ENCODE results near the gene WAPL. TPM values are rescaled to one million over a fixed set of nuclear protein-coding genes. Genes with fewer than 3 reads are reported as not detected.

Gene WAPL
- total RNA-seq, 6 experiments from 2014 or later, result 13.4 to 21.3 (median 18.8) TPM

- Histone ChIP-seq H3K9me3 (no peaks in the 10 kb centered on the region), H3K27ac (peak overlapping the region in 1 of 3 donors; percentile 17), H3K4me3 (no peak overlapping the region), H3K27me3 (no peaks in the 10 kb centered on the region), H3K4me1 (peaks cover 0 to 51% (median 15%) of the 10 kb centered on the region in 4 donors), H3K36me3 (peaks cover 0 to 32% (median 10%) of the 10 kb centered on the region in 4 donors)
- WGBS (ENCODE audit: insufficient coverage, low coverage, low lambda C conversion rate, missing lambda C conversion rate), result 86% methylated on average over 1 of the region's 1 CpG
- TF ChIP-seq CTCF (IDR thresholded peaks at IDR 0.05), result no peak
- no peak for TF ChIP-seq POLR2A (IDR thresholded peaks at IDR 0.05)
- intact Hi-C loops (cut with DNase I), result no loop called here
- ATAC-seq (no peak), DNase-seq (no peak)
Observed at GRCh38 chr10:86498598-86498997, 23.0 kb downstream of the WAPL start.

GRCh38 chr10:86497621-86498020 lies 24.0 kb downstream of the WAPL start:
- H3K4me1 ChIP-seq, result peaks cover 0 to 51% (median 15%) of the 10 kb centered on the region in 4 donors
- DNase-seq, result no peak
- peak overlapping the region; percentile 9 to 17 (median 17) for H3K27ac ChIP-seq
- TF ChIP-seq POLR2A (IDR thresholded peaks at IDR 0.05) (no peak), CTCF (IDR thresholded peaks at IDR 0.05) (no peak)
- ATAC-seq, result peak; percentile 26 to 87 (median 80)
- no peaks in the 10 kb centered on the region for H3K9me3 ChIP-seq
- no peaks in the 10 kb centered on the region for H3K27me3 ChIP-seq
- no peak overlapping the region for H3K4me3 ChIP-seq
- peaks cover 0 to 32% (median 8%) of the 10 kb centered on the region in 4 donors for H3K36me3 ChIP-seq
- WGBS (ENCODE audit: insufficient coverage, low coverage, low lambda C conversion rate, missing lambda C conversion rate), result 44% methylated on average over 3 of the region's 3 CpGs
- intact Hi-C loops (cut with DNase I), result no loop called here

GRCh38 chr10:86489960-86490612 lies 31.5 kb downstream of the WAPL start:
- 80% methylated on average over 3 of the region's 8 CpGs for WGBS (ENCODE audit: insufficient coverage, low coverage, low lambda C conversion rate, missing lambda C conversion rate)
- H3K36me3 ChIP-seq, result peaks cover 0 to 15% (median 3%) of the 10 kb centered on the region in 4 donors
- intact Hi-C loops (cut with DNase I), result no loop called here

GRCh38 chr10:86489071-86489810 lies 32.4 kb downstream of the WAPL start:
- no peak for ATAC-seq
- no peak overlapping the region for H3K4me3 ChIP-seq
- peaks cover 0 to 5% (median 0%) of the 10 kb centered on the region in 4 donors for H3K4me1 ChIP-seq
- H3K27me3 ChIP-seq, result no peaks in the 10 kb centered on the region
- 100% methylated on average over 1 of the region's 1 CpG for WGBS (ENCODE audit: insufficient coverage, low coverage, low lambda C conversion rate, missing lambda C conversion rate)
- no peak for DNase-seq
- intact Hi-C loops (cut with DNase I), result no loop called here
- no peak overlapping the region for H3K27ac ChIP-seq
- H3K36me3 ChIP-seq, result peaks cover 0 to 11% (median 3%) of the 10 kb centered on the region in 4 donors
- TF ChIP-seq CTCF (IDR thresholded peaks at IDR 0.05), result no peak
- TF ChIP-seq POLR2A (IDR thresholded peaks at IDR 0.05), result no peak
- H3K9me3 ChIP-seq, result no peaks in the 10 kb centered on the region

More at GRCh38 chr10:86489960-86490612, 31.5 kb downstream of the WAPL start:
- H3K4me1 ChIP-seq, result peaks cover 0 to 5% (median 0%) of the 10 kb centered on the region in 4 donors
- H3K4me3 ChIP-seq, result no peak overlapping the region
- no peaks in the 10 kb centered on the region for H3K27me3 ChIP-seq
- no peak for ATAC-seq
- no peak overlapping the region for H3K27ac ChIP-seq
- no peaks in the 10 kb centered on the region for H3K9me3 ChIP-seq
- no peak for DNase-seq
- TF ChIP-seq POLR2A (IDR thresholded peaks at IDR 0.05) (no peak), CTCF (IDR thresholded peaks at IDR 0.05) (no peak)

Measured in right lobe of liver (tissue), 6 donors.